ENCODE data around the gene FAM76A.

DNA sequence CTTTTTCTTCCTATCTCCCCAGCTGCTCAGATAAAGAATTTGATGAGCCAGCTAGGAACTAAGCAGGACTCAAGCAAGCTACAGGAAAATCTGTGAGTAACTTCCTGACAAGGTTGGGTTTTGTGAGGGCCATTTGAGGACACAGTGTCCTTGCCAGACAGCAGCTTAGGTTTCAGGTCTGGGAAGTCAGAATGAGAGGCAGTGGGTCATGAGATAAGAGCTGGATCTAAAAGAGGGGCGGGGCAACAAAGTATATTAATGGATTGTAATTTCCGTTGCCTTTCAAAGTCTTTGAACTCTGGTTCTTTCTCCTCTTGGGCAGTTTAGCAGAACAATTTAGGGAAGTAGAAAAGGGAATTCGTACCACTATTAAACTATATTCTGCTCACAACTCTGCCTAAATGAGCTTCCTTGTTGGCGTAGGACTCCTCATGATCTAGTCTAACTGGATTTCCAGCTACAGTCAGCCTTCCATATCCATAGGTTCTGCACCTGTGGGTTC lies 63.8 kb downstream of the FAM76A start:
- no peak for TF ChIP-seq EP300 (IDR thresholded peaks at IDR 0.05; ENCODE audit: low read depth)
- TF ChIP-seq, protein P1, sequence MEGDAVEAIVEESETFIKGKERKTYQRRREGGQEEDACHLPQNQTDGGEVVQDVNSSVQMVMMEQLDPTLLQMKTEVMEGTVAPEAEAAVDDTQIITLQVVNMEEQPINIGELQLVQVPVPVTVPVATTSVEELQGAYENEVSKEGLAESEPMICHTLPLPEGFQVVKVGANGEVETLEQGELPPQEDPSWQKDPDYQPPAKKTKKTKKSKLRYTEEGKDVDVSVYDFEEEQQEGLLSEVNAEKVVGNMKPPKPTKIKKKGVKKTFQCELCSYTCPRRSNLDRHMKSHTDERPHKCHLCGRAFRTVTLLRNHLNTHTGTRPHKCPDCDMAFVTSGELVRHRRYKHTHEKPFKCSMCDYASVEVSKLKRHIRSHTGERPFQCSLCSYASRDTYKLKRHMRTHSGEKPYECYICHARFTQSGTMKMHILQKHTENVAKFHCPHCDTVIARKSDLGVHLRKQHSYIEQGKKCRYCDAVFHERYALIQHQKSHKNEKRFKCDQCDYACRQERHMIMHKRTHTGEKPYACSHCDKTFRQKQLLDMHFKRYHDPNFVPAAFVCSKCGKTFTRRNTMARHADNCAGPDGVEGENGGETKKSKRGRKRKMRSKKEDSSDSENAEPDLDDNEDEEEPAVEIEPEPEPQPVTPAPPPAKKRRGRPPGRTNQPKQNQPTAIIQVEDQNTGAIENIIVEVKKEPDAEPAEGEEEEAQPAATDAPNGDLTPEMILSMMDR (IDR thresholded peaks at IDR 0.05), result no peak
- TF ChIP-seq POLR2A (IDR thresholded peaks at IDR 0.05), result no peak
- TF ChIP-seq POLR2AphosphoS5 (IDR thresholded peaks at IDR 0.05), result no peak

Data from transverse colon (tissue), 4 donors.